CD1c-positive myeloid dendritic cell (primary cell): ENCODE data around the gene IDH1.
"Not testable (repeated sequence)": the region's sequence is repeated elsewhere in the genome, so short reads cannot be mapped to it uniquely, and the experiment has no call there.

Source experiments
- DNase-seq: peaks from one replicate; pipeline ENCODE4 v3.0.0-alpha.2; 2016; ENCODE audit errors: extremely low spot score

Gene IDH1

DNA sequence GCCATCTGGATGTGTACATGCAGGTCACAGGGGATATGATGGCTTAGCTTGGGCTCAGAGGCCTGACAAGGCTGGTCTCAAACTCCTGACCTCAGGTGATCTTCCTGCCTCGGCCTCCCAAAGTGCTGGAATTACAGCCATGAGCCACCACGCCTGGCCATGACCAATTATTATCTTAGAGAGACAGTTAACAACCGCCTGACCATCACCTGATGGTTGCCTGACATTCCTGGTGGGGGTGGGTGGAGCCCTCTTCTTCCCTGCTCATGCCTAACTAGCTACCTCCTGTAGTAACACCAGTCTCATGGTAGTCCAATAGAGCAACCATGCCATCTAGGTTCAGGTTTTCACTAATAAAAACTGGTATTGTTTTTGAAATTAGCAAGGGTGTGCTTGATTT, 33.0 kb downstream of the IDH1 start:
- DNase-seq, result not testable (repeated sequence)

DNA sequence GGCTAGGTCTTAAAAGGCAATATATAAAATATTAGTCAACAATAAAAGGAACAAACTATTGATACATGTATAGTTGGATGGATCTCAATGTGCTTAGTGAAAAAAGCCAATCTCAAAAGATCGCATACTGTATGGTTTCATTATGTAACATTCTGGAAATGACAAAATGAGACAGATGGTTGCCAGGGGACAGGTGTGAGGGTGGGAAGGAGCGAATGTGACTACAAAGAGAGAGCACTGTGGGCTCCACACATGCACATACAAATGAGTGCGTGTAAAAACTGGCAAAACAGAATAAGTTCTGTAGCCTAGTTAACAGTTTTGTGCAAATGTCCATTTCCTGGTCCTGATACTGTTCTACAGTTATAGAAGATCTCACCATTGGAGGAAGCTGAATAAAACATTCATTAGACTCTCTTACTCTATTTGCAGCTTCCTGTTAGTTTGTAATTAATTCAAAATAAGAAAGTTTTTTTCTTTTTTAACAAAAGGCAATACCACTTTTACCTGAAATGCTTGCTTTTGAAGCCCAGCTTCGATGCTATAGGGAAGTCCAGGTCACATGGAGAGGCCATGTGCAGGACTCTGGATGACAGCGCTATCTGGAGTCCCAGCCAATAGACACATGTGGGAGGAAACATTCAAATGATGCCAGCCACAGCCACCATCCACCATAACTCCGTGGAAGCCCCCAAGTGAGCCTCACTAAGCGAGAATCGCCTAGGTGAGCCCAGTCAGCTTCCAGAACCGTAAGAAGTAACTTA, 44.0 kb downstream of the IDH1 start:
- DNase-seq, result no peak

DNA sequence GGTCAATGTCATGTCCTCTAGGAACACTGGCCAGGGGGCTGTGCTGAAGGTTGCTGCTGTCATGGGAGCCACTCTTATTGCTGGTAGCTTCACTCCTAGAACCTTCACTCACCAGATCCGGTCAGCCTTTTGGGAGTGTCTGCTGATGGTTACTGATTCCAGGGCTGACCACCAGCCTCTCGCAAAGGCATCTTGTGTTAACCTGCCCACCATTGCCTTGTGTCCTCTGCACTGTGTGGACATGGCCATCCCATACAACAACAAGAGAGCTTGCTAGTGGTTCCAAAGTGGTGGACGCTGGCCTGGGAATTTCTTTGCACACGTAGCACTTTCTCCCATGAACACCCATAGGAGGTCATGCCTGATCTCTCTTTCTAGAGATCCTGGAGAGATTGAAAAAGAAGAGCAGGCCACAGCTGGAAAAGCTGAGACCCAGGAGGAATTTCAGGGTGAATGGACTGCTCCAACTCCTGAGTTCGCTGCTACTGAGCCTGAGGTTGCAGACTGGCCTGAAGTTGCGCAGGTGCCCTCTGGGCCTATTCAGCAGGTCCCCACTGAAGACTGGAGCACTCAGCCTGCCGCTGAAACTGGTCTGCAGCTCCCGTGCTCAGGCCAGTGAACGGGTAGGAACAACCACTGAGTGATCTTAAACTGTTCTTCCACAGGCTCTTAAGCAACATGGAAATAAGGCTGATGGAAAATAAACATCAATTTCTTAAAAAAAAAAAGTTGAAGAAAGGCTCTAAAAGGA, 46.4 kb downstream of the IDH1 start:
- DNase-seq, result no peak

DNA sequence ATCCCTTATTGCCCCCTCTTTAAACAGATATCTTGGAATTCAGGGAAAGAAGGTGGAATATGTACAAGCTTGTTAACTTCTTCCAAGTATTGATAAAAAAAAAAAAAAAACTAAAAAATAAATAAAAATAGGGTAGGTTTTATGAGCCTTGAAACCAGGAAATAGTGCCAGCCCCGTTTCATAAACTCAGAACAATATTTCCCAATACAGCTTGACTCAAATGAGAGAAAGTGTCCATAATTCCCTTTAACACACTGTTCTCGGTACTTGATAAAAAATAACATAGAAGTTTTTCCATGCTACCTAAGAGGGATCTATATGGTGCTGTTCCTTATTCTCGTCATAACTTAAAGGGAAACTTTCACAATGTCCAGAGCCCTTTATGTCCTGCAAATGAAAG, 47.1 kb downstream of the IDH1 start:
- no peak for DNase-seq

DNA sequence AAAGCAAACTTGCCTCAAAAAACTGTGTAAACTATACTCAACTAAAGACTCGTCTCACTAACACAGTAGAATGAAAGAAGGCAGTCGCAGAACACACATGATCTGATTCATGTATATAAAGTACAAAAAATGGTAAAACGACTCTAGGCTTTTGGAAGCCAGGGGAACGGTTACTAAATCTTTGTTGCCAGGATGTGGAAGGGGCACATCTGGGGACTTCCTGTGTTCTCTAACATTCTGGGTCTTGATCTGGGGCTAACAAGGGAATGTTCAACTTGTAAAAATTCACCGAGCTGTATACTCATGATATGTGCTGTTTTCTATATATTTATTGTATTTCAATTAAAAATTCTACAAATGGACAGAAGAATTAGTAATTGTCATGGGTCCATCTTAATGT, 50.7 kb downstream of the IDH1 start:
- no peak for DNase-seq

DNA sequence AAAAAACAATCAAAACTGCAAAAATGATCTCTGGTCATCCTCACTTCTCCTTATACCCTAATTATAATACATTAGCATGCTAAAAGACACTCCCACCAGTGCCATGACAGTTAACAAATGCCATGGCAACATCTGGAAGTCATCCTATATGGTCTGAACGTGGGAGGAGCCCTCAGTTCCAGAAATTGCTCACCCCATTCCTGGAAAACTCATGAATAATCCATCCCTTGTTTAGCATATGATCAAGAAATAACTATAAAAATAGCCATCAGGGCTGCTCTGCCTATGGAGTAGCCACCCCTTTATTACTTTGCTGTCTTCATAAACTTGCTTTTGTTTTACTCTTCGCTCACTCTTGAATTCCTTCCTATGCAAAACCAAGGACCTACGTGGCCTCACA, 59.3 kb downstream of the IDH1 start:
- peak; percentile 8 for DNase-seq

DNA sequence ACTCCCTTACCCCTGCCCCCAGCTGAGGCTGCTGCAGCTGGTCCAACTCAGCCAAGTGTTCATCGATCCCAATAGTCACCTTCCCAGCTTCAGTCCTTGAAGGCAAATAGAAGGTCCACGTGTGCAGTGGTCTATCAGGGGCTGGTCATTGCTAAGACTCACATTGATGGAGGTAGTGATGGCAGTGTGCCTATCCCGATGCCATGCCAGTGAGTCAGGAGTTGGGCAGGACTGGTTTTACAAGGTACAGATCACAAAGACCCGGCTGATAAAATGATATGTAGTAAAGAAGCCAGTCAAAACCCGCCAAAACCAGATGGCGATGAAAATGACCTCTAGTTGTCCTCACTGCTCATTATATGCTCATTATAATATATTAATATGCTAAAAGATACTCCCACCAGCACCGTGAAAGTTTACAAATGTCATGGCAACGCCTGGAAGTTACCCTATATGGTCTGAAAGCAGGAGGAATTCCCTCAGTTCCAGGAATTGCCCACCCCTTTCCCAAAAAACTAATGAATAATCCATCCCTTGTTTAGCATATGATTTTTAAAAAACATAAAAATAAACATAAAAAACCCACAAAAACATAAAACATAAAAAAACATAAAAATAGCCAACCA, 62.1 kb downstream of the IDH1 start:
- no peak for DNase-seq

DNA sequence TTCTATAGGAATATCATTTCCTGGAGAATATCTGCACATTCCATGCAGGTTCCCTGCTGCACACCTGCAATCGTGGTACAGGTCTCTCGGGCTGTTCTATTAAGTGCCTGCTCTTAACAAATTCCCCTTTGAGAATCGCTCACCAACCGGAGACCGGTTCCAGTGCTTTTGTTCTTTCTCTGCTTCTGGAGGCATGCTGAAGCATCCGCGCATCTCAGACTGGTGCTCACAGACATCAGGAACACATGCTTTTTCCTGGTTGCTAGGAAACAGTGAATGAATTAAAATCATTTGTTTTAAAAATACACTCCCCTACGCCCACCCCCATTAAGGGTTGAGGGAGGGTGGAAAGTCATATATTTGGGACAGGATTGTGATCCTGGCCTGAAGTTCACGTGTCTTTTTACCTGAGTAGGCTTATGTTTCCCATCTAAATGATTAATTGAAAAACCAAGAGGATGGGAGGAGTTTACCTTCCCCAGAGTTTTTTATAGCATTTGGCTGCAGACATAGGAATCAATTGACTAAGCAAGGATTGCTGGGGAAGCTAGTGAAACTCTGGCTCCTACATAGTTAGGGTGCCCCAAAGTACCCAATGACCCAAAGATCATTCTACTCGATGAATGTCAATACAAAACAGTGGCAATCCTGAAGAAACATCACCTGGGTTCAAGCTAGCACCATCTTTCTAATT, 64.9 kb downstream of the IDH1 start, which contains the start of gene C2orf80:
Gene C2orf80 (minus strand): TSS at position 221 of the 694 bp plus-strand sequence. CDS start 3,044 bp downstream, outside the sequence.
- no peak for DNase-seq

DNA sequence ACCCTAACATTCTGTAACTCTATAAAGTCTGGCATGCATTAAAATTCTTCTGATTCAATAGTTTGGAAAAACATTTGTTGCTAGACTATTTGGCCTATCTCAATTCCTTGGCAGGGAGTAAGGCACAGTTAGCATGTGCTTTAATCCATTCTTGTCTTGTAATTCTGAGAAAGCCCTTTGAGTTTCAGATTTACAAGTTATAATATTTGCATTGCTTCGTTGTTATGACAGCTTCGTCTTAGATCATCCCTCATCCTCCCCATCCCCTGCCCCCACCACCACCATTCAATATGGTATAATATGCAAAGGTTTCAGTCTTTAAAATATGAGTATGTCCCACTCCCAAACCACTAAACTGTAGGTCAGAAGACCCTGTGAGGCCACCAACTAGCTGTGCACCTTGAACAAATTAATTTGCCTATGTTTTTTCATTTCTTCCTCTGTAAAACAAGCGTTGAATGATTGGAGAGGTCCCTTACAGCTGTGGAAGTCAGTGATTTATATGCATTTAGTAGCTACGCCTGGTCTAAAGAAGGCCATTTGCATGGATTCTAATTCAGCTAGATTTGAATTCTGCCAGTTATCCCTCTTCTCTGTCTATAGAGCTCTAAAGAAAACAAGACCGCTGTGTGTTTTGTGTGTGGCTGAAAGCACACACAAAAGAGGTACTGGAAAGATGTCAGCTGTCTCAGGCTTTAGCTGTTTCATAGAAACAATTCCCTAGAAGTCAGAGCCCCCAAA, 65.6 kb downstream of the IDH1 start:
- DNase-seq, result no peak

DNA sequence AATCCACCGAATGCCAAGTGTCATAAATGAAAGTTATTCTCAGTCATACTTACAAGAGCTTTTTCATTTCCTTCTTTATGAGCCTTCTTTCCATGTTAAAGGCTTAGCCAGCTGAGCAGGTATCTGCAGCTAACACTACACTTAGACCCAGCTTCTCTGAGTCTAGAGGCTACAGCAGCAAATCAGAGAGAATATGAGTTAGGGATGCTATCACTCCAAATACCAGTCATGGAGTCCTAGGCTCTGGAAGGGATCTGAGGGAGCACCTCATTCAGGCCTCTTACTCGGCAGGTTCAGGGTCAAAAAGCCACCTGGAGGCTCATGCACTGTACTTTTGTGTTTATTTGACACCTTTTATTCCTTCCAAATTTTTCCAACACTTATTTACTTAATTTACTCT, 68.0 kb downstream of the IDH1 start:
- no peak for DNase-seq

DNA sequence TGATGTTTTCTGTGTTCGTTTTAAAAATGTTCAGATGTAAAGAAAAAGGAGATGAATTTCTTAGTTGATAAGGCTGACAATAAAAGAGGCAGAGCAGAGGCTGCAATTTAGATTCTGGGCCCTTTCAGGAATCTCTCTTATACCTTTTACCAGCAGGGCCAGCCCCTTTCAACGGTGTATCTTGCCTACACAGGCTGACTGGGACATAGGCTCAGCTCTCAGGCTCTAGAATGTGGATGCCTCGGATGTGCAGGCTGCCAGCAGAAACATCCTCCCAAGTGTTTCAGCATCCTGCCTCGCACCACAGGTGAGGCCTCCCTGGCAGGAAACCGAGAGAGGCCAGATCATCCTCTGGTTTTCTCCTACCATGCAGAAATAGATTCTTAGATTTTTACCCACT, 68.4 kb downstream of the IDH1 start:
- DNase-seq, result no peak
